ENCODE measurements around the gene PLLP.

Gene PLLP

GRCh38 chr16:57234707-57235092, 49.8 kb downstream of the PLLP start:
- no peak for DNase-seq (ENCODE audit: low read depth)
- H3K4me3 ChIP-seq (ENCODE audit: low read depth, low read length): no peak overlapping the region
- no peak for TF ChIP-seq CTCF (IDR thresholded peaks at IDR 0.05; ENCODE audit: insufficient read depth, low read depth, low read length, missing control alignments)

- H3K4me3 ChIP-seq (ENCODE audit: low read depth, low read length): no peak overlapping the region
- TF ChIP-seq CTCF (IDR thresholded peaks at IDR 0.05; ENCODE audit: insufficient read depth, low read depth, low read length, missing control alignments): no peak
- DNase-seq (ENCODE audit: low read depth): no peak
These were observed 50.3 kb downstream of the PLLP start for GRCh38 chr16:57233944-57234706.

GRCh38 chr16:57231821-57232350, 52.6 kb downstream of the PLLP start:
- no peak for DNase-seq (ENCODE audit: low read depth)
- TF ChIP-seq CTCF (IDR thresholded peaks at IDR 0.05; ENCODE audit: insufficient read depth, low read depth, low read length, missing control alignments): no peak
- no peak overlapping the region for H3K4me3 ChIP-seq (ENCODE audit: low read depth, low read length)

- TF ChIP-seq CTCF (IDR thresholded peaks at IDR 0.05; ENCODE audit: insufficient read depth, low read depth, low read length, missing control alignments): no peak
- no peak for DNase-seq (ENCODE audit: low read depth)
- no peak overlapping the region for H3K4me3 ChIP-seq (ENCODE audit: low read depth, low read length)
These were observed 55.4 kb downstream of the PLLP start for GRCh38 chr16:57229079-57229478.

- TF ChIP-seq CTCF (IDR thresholded peaks at IDR 0.05; ENCODE audit: insufficient read depth, low read depth, low read length, missing control alignments): no peak
- no peak for DNase-seq (ENCODE audit: low read depth)
- no peak overlapping the region for H3K4me3 ChIP-seq (ENCODE audit: low read depth, low read length)
These were observed 57.5 kb downstream of the PLLP start for GRCh38 chr16:57226701-57227621.

- no peak for TF ChIP-seq CTCF (IDR thresholded peaks at IDR 0.05; ENCODE audit: insufficient read depth, low read depth, low read length, missing control alignments)
- H3K4me3 ChIP-seq (ENCODE audit: low read depth, low read length): no peak overlapping the region
- no peak for DNase-seq (ENCODE audit: low read depth)
These were observed 58.5 kb downstream of the PLLP start for GRCh38 chr16:57225978-57226377.

Measured in GM12865 (cell line).